PFSK-1 (cell line): ENCODE data around the gene ARFGEF2.

ENCODE experiments used
- FOXP2 ChIP-seq: optimal IDR thresholded peaks from 2 replicates; pipeline ENCODE3; 2011; ENCODE audit warnings: borderline replicate concordance, control low read depth, inconsistent platforms; ENCODE audit not compliant: insufficient read depth; ENCODE audit errors: extremely low read length, extremely low read depth
- POLR2AphosphoS5 ChIP-seq: IDR thresholded peaks from 2 replicates; pipeline ENCODE4 v1.6.1; 2012; ENCODE audit warnings: low read depth, mild to moderate bottlenecking, control low read depth, low read length, moderate library complexity
- SIN3A ChIP-seq: IDR thresholded peaks from 2 replicates; pipeline ENCODE4 v1.6.1; 2012; ENCODE audit warnings: mild to moderate bottlenecking, low read length, moderate library complexity, borderline replicate concordance; ENCODE audit not compliant: insufficient read depth
- TAF1 ChIP-seq: IDR thresholded peaks from 2 replicates; pipeline ENCODE4 v1.6.1; 2012; ENCODE audit warnings: low read length, control low read depth, borderline replicate concordance; ENCODE audit not compliant: insufficient read depth
- TF ChIP-seq, protein P1 (sequence below), 2 experiments: IDR thresholded peaks; 2 replicates each; pipeline versions ENCODE4 v1.6.1 to v1.8.0; 2011 to 2012; ENCODE audit warnings: low read depth in 2 of 2, low read length in 2 of 2, control low read depth in 1 of 2, inconsistent platforms in 1 of 2, mild to moderate bottlenecking in 1 of 2, moderate library complexity in 1 of 2; ENCODE audit not compliant: insufficient read depth in 1 of 2

The ARFGEF2 gene

DNA sequence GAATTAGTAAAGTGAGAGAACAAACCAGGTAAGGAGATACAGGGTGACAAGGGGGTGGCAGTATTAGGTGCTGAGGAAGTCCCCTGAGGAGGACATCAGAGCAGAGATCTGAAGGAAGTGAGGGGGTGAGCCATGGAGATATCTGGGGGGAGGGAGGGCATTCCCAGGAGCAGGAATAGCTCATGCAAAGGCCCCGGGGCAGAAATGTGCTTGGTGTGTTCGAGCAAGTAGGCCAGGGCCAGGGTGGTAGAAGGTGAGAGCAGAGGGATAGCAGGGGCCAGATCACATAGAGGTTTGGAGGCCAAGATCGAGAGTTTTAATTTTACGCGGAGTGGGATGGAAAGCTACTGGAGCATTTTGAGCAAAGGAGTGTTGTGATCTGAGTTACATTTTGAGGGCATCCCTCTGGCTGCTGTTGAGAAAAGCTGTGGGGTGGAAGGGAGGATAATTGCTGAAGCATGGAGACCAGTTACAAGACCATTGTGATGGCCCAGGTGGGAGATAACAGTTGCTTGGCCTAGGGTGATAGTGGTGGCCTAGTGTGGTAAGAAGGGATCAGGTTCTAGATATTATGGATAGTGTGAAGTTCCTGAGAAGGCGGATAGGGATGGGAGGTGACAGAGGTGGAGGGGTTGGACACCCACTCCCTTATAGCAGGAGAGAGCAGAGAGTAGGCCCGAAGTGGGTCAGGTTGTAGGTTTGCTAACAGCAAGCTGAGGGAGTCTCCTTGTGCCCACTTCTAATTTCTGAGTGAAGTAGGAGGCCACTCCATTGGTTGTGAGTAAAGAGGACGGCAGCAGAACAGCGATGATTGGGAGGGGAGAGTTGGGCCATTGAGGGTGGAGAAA lies 10.2 kb downstream of the ARFGEF2 start:
- TF ChIP-seq TAF1 (no peak), FOXP2 (no peak), SIN3A (no peak), POLR2AphosphoS5 (no peak)
- TF ChIP-seq, protein P1, sequence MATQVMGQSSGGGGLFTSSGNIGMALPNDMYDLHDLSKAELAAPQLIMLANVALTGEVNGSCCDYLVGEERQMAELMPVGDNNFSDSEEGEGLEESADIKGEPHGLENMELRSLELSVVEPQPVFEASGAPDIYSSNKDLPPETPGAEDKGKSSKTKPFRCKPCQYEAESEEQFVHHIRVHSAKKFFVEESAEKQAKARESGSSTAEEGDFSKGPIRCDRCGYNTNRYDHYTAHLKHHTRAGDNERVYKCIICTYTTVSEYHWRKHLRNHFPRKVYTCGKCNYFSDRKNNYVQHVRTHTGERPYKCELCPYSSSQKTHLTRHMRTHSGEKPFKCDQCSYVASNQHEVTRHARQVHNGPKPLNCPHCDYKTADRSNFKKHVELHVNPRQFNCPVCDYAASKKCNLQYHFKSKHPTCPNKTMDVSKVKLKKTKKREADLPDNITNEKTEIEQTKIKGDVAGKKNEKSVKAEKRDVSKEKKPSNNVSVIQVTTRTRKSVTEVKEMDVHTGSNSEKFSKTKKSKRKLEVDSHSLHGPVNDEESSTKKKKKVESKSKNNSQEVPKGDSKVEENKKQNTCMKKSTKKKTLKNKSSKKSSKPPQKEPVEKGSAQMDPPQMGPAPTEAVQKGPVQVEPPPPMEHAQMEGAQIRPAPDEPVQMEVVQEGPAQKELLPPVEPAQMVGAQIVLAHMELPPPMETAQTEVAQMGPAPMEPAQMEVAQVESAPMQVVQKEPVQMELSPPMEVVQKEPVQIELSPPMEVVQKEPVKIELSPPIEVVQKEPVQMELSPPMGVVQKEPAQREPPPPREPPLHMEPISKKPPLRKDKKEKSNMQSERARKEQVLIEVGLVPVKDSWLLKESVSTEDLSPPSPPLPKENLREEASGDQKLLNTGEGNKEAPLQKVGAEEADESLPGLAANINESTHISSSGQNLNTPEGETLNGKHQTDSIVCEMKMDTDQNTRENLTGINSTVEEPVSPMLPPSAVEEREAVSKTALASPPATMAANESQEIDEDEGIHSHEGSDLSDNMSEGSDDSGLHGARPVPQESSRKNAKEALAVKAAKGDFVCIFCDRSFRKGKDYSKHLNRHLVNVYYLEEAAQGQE (IDR thresholded peaks at IDR 0.05; ENCODE audit: insufficient read depth in 1 of 2, low read depth in 2 of 2, low read length in 2 of 2) = no peak

DNA sequence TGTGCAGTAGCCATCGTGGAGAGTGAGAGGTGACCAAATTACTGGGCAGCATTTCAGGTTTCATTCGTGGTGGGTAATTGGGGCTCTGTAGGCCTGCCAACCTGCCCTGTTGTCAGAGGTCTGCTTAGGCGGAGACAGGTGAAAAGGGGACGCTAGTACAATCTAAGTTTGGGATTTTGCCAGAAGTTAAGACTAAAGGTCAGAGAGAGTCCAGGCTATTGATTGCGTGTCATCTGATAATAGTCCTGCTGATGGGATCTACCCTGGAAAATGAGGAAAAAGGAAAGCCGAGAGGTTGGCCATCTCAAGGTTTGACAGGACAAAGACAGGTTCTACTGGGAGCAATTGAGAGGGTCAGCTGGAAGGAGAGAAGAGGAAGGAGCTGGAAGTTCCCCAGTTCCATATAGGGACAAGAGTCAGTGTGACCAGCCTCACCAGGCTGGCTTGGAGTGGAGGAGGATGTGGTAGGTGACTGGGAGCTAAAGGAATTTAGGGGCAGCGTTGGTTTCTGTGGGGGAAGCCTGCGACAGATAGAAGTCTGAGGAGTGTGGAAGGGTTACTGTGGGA lies 10.9 kb downstream of the ARFGEF2 start:
- TF ChIP-seq TAF1 (no peak), SIN3A (no peak), FOXP2 (no peak), POLR2AphosphoS5 (no peak)
- TF ChIP-seq, protein P1 (IDR thresholded peaks at IDR 0.05; ENCODE audit: insufficient read depth in 1 of 2, low read depth in 2 of 2, low read length in 2 of 2) = no peak

DNA sequence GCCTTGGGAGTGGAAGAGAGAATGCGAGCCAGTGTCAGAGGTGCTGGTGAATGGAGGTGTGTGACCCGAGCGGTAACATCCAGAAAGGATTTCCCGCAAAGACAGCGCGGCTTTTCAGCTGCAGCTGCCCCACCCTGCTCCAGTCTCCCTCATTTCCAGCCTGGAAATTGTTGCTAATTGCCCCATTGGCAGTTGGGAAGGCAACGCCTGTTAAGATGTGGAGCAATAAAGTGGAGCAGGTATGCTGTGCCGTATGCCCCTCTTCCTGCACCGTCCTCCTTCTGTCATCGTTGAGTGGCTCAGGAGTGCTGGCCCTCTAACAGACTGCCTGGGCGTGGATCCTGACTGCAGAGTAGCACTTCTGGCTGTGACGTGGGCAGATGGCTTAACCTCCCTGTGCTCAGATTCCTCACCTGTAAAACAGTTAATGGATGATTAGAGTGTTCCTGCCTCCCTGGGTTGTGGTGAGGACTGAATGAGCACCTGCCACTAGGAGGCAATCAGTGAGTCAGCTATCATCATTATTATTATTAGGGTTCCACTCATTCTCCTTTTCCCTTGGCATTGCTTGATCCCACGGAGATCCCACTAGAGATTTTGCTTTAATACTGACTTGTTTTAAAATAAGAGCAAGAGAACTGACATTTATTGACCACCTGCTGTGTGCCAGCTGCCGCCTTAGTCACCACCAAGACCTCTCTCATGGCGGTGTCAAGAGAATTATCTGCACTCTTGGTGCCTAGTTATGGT lies 11.7 kb downstream of the ARFGEF2 start:
- TF ChIP-seq POLR2AphosphoS5 (no peak), SIN3A (no peak), TAF1 (no peak), FOXP2 (no peak)
- TF ChIP-seq, protein P1 (IDR thresholded peaks at IDR 0.05; ENCODE audit: insufficient read depth in 1 of 2, low read depth in 2 of 2, low read length in 2 of 2) = no peak

DNA sequence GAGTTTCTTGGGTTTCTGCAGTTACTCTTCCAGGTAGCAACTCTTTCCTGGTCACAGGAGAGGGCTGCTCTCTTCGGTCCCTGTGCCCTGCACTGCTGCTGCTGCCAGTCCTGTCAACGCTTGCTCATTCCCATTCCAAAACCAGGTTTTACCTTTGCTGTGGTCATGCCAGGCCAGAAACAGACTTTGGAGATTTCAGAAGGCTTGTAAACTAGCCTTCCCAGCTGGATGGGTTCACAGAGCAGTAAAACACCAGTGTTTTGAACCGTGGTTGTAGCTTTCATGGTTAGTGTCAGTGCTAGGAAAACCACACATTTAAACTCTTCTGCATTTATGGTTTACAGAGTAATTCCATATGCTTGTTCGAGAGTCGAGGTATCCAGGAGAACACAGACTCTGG lies 16.2 kb downstream of the ARFGEF2 start:
- no peak for TF ChIP-seq TAF1
- TF ChIP-seq, protein P1 (IDR thresholded peaks at IDR 0.05; ENCODE audit: insufficient read depth in 1 of 2, low read depth in 2 of 2, low read length in 2 of 2) = no peak
- TF ChIP-seq POLR2AphosphoS5 = no peak
- no peak for TF ChIP-seq SIN3A
- no peak for TF ChIP-seq FOXP2
